ENCODE data around the gene CYP2S1.
"Not testable (repeated sequence)": the region's sequence is repeated elsewhere in the genome, so short reads cannot be mapped to it uniquely, and the experiment has no call there.

The CYP2S1 gene

DNA sequence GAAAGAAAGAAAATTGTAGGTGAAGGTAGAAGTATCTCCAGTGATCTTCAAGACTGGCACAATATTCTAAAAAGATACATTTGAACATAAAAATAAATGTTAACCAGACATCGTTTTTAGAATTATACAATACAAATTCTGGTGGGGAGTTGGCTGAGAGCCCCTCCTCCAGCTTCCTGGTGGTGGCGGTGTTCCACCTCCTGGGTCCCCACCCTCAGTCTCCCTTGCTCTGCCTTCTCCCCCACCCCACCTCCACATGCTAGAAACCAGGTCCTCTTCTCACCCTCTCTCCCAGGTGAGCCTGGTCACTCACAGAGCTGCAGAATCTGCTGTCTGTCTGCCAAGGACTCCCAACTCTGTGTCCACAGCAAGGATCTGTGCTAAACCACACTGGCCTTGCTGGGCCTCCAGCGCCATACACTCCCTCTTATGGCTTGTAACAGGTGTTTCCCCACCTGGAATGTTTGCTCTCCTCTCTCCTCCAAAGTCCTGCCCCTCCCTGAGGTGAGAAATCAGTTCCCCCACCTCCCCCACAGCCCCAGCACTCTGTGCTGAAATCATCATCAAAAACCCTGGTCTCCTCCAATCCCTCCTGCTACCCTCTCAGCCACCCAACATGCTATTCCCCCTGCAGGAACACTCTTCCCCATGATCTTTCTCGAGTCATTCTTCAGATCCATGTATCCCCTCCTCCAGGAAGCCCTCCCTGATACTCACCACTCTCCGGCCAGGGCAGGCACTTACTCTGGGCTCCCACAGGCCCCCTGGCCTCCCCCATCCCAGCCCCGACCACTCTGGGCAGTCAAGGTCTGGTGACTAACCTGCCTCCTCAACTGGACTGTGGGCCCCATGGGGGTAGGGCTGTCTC lies 20.5 kb upstream of the CYP2S1 start:
- H3K9me3 ChIP-seq (ENCODE audit: control insufficient read depth, low read length), result no peaks in the 10 kb centered on the region
- 83 to 90% methylated on average over 6 of the region's 6 CpGs for WGBS, 2 experiments
- no peaks in the 10 kb centered on the region for H3K36me3 ChIP-seq (ENCODE audit: control insufficient read depth, insufficient read depth, low read length)
- H3K4me1 ChIP-seq (ENCODE audit: control insufficient read depth, insufficient read depth, low read length), result peaks cover 7% of the 10 kb centered on the region
- no peak overlapping the region for H3K4me3 ChIP-seq (ENCODE audit: insufficient read depth, low read depth, low read length)
- H3K27ac ChIP-seq (ENCODE audit: insufficient read depth, low read depth, low read length, poor library complexity, severe bottlenecking), result no peak overlapping the region
- no peaks in the 10 kb centered on the region for H3K27me3 ChIP-seq (ENCODE audit: control insufficient read depth, insufficient read depth, low read length, poor library complexity, severe bottlenecking)

DNA sequence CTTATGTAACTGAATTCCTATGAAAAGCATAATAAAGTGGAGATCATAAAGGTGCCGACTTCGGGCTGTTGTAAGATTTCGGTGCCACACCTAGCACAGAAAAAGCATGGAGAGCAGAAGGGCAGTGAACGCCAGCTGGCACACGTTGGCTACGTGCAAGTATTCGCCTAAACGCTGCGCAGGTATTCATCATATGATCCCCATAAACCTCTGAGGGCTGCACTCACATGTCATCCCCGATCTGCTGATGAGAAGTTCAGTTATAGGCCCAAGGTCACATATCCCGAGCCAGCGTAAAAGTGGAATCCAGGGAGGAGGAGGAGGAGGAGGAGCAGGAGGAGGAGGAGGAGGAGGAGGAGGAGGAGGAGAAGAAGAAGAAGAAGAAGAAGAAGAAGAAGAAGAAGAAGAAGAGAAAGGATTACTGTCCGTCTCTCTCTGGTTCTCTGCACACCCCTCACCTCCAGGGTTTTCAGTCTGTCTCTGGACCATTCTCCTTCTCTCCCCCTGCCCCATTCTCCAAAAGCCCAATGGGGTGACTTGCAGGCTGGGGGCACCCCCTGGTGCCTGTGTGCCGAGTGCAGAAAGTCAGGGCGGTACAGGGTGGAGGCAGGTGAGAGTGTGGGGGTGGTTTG lies 18.6 kb upstream of the CYP2S1 start:
- H3K9me3 ChIP-seq (ENCODE audit: control insufficient read depth, low read length), result no peaks in the 10 kb centered on the region
- no peak overlapping the region for H3K27ac ChIP-seq (ENCODE audit: insufficient read depth, low read depth, low read length, poor library complexity, severe bottlenecking)
- WGBS, 2 experiments, result 92 to 95% methylated on average over 12 to 13 of the region's 15 CpGs

DNA sequence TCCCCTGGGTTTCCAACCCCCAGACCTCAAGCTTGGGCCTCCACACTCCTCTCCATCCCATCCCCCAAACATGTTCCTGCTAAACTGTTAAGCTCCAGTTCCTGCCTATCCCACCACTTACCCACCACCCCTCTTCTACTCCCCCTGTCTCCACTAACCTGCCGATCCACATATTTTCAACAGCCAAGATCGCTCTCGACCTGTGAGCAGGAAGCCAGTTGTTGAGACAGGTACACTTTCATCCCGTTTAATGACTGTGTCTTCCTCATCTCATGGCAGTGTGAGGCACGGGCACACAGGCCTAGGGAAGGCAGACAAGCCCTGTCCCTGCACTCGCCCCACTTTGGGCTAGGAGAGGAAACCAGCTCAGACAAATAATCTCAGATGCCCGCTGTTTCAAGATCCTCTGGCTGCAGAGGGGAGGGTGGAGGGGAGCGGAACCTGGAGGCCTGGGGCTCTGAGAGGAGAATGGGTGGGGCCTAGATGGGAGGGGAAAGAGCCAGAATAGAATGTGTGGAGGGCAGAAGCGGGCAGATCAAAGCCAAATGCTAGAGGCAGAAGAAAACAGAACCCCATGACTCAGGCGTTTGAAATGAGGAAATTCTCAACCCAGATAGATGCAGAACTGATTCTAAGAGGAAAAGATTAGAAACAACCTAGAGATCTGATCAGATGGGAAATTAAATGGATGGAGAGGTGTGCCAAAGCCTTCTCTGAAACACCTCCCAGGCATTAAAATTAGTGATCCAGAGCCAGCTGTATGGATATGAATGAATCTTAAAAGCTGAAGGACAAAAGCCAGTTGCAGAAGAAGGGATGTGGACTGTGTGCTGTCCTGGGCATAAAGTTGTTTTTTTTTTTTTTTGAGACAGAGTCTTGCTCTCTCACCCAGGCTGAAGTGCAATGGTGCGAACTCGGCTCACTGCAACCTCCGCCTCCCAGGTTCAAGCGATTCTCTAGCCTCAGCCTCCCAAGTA lies 16.9 kb upstream of the CYP2S1 start:
- Histone ChIP-seq H3K9me3 (ENCODE audit: control insufficient read depth, low read length) (no peaks in the 10 kb centered on the region), H3K36me3 (ENCODE audit: control insufficient read depth, insufficient read depth, low read length) (no peaks in the 10 kb centered on the region), H3K4me3 (ENCODE audit: insufficient read depth, low read depth, low read length) (no peak overlapping the region), H3K27ac (ENCODE audit: insufficient read depth, low read depth, low read length, poor library complexity, severe bottlenecking) (peak overlapping the region; percentile 38), H3K4me1 (ENCODE audit: control insufficient read depth, insufficient read depth, low read length) (peaks cover 7% of the 10 kb centered on the region), H3K27me3 (ENCODE audit: control insufficient read depth, insufficient read depth, low read length, poor library complexity, severe bottlenecking) (no peaks in the 10 kb centered on the region)
- 33 to 34% methylated on average over 14 of the region's 14 CpGs for WGBS, 2 experiments

More for the DNA sequence above, 18.6 kb upstream of the CYP2S1 start:
- H3K36me3 ChIP-seq (ENCODE audit: control insufficient read depth, insufficient read depth, low read length), result no peaks in the 10 kb centered on the region
- peaks cover 7% of the 10 kb centered on the region for H3K4me1 ChIP-seq (ENCODE audit: control insufficient read depth, insufficient read depth, low read length)
- no peaks in the 10 kb centered on the region for H3K27me3 ChIP-seq (ENCODE audit: control insufficient read depth, insufficient read depth, low read length, poor library complexity, severe bottlenecking)
- no peak overlapping the region for H3K4me3 ChIP-seq (ENCODE audit: insufficient read depth, low read depth, low read length)

DNA sequence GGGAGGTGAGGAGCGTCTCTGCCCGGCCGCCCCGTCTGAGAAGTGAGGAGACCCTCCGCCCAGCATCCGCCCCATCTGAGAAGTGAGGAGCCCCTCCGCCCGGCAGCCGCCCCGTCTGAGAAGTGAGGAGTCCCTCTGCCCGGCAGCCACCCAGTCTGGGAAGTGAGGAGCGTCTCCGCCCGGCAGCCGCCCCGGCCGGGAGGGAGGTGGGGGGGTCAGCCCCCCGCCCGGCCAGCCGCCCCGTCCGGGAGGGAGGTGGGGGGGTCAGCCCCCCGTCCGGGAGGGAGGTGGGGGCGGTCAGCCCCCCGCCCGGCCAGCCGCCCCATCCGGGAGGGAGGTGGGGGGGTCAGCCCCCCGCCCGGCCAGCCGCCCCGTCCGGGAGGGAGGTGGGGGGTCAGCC lies 12.8 kb upstream of the CYP2S1 start:
- H3K4me1 ChIP-seq (ENCODE audit: control insufficient read depth, insufficient read depth, low read length); H3K9me3 ChIP-seq (ENCODE audit: control insufficient read depth, low read length); H3K4me3 ChIP-seq (ENCODE audit: insufficient read depth, low read depth, low read length); H3K36me3 ChIP-seq (ENCODE audit: control insufficient read depth, insufficient read depth, low read length); H3K27ac ChIP-seq (ENCODE audit: insufficient read depth, low read depth, low read length, poor library complexity, severe bottlenecking); H3K27me3 ChIP-seq (ENCODE audit: control insufficient read depth, insufficient read depth, low read length, poor library complexity, severe bottlenecking): not testable (repeated sequence)
- 96 to 98% methylated on average over 10 to 18 of the region's 34 CpGs for WGBS, 2 experiments

DNA sequence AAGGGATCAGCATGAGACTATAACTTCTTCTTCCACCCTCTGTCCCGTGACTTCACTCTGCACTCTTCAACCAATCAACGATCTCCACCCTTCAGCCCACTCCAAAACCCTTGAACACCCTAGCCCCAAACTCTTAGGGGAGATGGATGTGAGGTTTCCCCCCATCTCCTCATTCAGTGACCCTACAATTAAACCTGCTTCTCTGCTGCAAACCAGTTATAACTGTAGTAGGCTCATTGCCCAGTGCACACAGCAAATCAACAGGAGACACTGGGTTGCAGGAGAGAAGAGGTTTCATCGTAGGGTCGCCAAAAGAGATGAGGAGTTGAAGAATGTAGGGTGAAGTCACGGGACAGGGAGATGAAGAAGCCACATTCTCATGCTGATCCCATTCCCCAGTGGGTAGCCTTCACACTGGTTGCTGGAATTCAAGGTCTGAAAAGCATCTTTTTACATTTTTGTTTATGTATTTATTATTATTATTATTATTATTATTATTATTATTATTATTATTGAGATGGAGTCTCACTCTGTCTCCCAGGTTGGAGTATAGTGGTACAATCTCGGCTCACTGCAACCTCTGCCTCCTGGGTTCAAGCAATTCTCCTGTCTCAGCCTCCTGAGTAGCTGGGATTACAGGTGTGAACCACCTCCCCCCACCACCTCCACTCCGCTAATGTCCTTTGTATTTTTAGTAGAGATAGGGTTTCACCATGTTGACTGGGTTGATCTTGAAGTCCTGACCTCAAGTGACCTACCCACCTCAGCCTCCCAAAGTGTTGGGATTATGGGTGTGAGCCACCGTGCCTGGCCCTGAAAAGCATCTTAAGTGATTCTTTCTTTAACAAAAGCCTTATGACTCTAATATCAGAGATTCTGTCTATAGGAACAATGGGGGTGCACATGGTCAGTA lies 5.8 kb upstream of the CYP2S1 start:
- H3K4me3 ChIP-seq (ENCODE audit: insufficient read depth, low read depth, low read length), result no peak overlapping the region
- WGBS, 2 experiments, result 47 to 56% methylated on average over 7 to 8 of the region's 8 CpGs
- H3K27me3 ChIP-seq (ENCODE audit: control insufficient read depth, insufficient read depth, low read length, poor library complexity, severe bottlenecking), result peaks cover 7% of the 10 kb centered on the region
- H3K9me3 ChIP-seq (ENCODE audit: control insufficient read depth, low read length), result no peaks in the 10 kb centered on the region
- H3K36me3 ChIP-seq (ENCODE audit: control insufficient read depth, insufficient read depth, low read length), result no peaks in the 10 kb centered on the region
- no peak overlapping the region for H3K27ac ChIP-seq (ENCODE audit: insufficient read depth, low read depth, low read length, poor library complexity, severe bottlenecking)
- H3K4me1 ChIP-seq (ENCODE audit: control insufficient read depth, insufficient read depth, low read length), result peaks cover 6% of the 10 kb centered on the region

DNA sequence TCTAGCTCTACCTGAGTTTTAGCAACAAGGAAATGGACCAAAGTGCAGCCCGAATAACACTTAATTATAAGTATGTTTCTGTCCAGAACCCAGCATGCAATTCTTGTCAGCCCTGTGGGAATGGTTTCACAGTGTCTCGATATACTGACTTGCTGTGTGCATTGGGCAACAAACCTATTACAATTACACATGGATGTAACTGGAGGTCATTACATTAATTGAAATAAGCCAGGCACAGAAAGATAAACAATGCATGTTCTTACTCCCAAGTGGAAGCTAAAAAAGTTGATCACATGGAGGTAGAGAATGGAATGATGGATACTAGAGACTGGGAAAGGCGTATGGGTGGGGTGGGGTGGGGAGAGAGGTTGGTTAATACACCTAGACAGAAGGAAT lies 5.1 kb upstream of the CYP2S1 start:
- WGBS, 2 experiments, result 96 to 97% methylated on average over 3 of the region's 3 CpGs

DNA sequence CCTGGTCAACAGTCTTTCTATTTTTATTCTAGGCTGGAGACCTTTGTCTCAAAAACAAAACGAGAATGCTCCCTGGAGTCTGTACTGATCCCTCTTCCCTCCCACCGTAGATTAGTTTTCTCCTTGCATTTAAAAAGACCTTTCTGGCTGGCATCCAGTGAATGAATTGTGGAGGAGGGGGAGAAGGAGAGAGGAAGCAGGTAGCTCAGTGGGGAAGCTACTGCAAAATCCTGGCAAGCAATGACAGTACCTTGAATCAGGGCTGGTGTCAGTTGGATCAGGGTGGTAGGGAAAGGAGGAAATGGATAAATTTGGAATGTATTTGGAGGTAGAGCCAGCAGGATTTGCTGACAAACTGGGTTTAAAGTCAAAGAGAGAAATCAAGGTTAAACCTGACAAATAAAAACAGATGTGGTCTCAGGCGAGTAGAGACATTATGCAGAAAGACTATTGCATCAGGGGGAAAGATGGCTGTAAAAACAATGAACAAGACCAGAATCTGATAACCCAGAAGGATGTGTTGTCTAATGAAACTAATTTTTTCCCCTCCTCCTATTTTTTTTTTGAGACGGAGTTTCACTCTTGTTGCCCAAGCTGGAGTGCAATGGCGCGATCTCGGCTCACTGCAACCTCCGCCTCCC lies 3.5 kb upstream of the CYP2S1 start:
- H3K9me3 ChIP-seq (ENCODE audit: control insufficient read depth, low read length), result no peaks in the 10 kb centered on the region
- no peak overlapping the region for H3K27ac ChIP-seq (ENCODE audit: insufficient read depth, low read depth, low read length, poor library complexity, severe bottlenecking)
- 38 to 49% methylated on average over 8 of the region's 8 CpGs for WGBS, 2 experiments
- H3K36me3 ChIP-seq (ENCODE audit: control insufficient read depth, insufficient read depth, low read length), result no peaks in the 10 kb centered on the region
- no peak overlapping the region for H3K4me3 ChIP-seq (ENCODE audit: insufficient read depth, low read depth, low read length)
- peaks cover 22% of the 10 kb centered on the region for H3K27me3 ChIP-seq (ENCODE audit: control insufficient read depth, insufficient read depth, low read length, poor library complexity, severe bottlenecking)
- H3K4me1 ChIP-seq (ENCODE audit: control insufficient read depth, insufficient read depth, low read length), result peaks cover 6% of the 10 kb centered on the region

More for the DNA sequence above, 5.1 kb upstream of the CYP2S1 start:
- Histone ChIP-seq H3K9me3 (ENCODE audit: control insufficient read depth, low read length) (no peaks in the 10 kb centered on the region), H3K36me3 (ENCODE audit: control insufficient read depth, insufficient read depth, low read length) (no peaks in the 10 kb centered on the region), H3K27me3 (ENCODE audit: control insufficient read depth, insufficient read depth, low read length, poor library complexity, severe bottlenecking) (peaks cover 14% of the 10 kb centered on the region), H3K27ac (ENCODE audit: insufficient read depth, low read depth, low read length, poor library complexity, severe bottlenecking) (no peak overlapping the region), H3K4me3 (ENCODE audit: insufficient read depth, low read depth, low read length) (no peak overlapping the region), H3K4me1 (ENCODE audit: control insufficient read depth, insufficient read depth, low read length) (peaks cover 6% of the 10 kb centered on the region)

DNA sequence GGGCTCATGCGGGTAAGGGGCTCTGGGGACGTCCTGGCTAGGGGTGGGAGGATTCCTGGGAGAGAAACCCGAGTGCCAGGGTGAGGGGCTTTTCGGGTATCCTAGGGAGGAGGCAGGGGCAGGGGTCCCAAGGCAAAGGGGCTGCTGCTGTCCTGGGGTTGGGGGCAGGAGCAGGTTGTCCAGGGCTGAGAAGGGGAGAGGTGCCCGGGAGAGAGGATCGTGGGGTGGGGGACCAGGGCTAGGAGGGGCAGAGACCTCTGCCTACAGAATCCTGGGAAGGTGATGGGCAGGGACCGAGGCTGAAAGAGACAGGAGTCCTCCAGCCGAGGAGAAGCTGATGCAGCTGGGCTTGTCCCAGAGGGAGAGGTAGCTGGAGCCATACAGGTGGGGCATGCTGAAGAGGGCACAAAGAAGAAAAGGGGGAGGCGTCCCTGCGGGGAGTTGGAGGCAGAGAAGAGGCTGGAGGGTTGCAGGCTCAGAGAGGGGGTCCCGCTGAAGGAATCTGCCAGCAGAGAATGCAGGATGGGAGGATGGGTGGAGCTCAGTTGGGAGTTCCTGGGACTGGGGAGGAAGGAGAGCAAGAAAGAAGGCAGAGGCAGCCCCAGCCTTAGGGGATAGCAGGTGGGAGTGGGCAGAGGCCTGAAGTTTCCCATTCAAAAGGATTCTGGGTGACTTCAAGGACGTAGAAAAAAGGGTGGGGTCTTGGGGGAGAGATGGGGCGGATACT lies 574 bp downstream of the CYP2S1 start:
- H3K36me3 ChIP-seq (ENCODE audit: control insufficient read depth, insufficient read depth, low read length), result no peaks in the 10 kb centered on the region
- H3K9me3 ChIP-seq (ENCODE audit: control insufficient read depth, low read length), result no peaks in the 10 kb centered on the region
- peaks cover 6% of the 10 kb centered on the region for H3K4me1 ChIP-seq (ENCODE audit: control insufficient read depth, insufficient read depth, low read length)
- no peak overlapping the region for H3K27ac ChIP-seq (ENCODE audit: insufficient read depth, low read depth, low read length, poor library complexity, severe bottlenecking)
- peak overlapping the region; percentile 66 for H3K4me3 ChIP-seq (ENCODE audit: insufficient read depth, low read depth, low read length)
- H3K27me3 ChIP-seq (ENCODE audit: control insufficient read depth, insufficient read depth, low read length, poor library complexity, severe bottlenecking), result peaks cover 22% of the 10 kb centered on the region
- 6% methylated on average over 13 of the region's 13 CpGs for WGBS, 2 experiments
